CD1c-positive myeloid dendritic cell (primary cell): ENCODE data around the gene PCSK2.
"Not testable (repeated sequence)": the region's sequence is repeated elsewhere in the genome, so short reads cannot be mapped to it uniquely, and the experiment has no call there.

Experiments used
- DNase-seq: peaks from one replicate; pipeline ENCODE4 v3.0.0-alpha.2; 2016; ENCODE audit errors: extremely low spot score

Gene PCSK2

DNA sequence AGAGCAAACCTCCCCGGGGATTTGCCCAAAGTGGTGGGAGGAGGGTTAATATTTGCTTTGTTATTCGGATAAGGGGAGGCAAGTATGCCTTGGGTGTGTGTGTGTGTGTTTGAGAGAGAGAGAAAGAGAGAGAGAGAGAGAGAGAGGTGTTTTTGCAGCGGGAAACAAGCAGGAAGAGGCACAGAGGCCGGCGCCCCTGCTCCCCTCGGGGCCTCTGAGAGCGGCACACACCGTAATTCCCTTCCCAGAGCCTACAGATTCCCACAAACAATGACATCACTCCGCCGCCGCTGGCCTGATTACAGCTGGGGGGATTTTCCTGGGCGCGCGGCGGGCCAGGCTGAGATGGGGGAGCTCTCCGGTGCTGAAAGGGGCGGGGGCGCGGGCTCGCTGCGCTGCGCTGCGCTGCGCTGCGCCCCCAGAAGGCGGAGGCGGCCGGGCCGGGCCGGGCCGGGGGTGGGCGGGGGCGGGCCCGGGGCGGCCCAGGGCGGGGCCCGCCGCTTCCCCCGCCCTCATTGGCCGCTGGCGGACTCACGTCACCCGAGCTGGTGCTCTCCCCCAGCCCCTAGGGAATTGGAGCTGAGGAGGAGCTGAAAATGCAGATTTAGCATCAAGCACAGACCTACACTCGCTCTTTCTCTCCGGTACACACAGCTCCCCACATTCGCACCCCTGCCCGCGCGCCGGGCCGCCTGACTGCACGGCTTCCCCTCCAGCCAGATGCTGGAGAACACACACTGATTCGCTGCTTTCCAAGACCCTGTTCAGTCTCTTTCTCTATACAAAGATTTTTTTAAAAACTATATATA lies at the start of gene PCSK2:
TSS of gene PCSK2 (plus strand) at position 631 of the 809 bp plus-strand sequence. CDS start 266 bp downstream, outside the sequence.
- DNase-seq, result no peak

- no peak for DNase-seq
Measured at GRCh38 chr20:17177341-17177740, 49.5 kb upstream of the PCSK2 start.

- no peak for DNase-seq
Measured at GRCh38 chr20:17179840-17180239, 47.0 kb upstream of the PCSK2 start.

DNA sequence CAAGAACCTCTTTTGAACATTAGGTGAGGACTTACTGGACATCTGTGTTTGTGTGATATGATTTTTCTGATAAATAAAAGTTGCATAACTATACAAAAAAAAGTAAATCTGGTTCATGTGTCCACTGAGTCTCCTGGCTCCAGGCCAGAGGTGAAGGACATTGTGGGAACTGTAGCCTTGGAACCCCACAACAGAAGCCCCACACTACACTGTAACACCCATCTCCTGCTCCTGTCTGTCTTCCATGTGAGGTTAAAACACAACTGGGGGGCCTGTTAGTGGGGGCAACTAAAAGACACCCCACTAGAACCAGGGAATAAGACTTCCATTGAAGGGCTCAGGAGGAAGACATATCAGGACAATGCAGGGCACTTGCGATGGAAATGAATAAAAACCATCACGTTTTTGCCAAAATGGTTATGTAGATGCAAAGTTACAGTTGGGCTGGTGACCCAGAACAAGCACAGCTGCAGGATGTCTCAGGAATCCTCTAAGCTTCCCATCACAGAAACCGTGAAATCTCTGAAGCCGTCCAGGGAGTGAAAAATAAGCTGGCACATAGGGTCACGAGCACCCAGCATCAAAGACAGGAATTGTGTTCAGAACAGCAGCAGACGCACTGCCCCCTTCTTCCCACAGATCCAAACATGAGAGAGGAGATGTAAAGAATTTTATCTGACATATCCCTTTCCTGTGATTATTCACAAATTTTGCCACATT lies 36.7 kb upstream of the PCSK2 start:
- no peak for DNase-seq

DNA sequence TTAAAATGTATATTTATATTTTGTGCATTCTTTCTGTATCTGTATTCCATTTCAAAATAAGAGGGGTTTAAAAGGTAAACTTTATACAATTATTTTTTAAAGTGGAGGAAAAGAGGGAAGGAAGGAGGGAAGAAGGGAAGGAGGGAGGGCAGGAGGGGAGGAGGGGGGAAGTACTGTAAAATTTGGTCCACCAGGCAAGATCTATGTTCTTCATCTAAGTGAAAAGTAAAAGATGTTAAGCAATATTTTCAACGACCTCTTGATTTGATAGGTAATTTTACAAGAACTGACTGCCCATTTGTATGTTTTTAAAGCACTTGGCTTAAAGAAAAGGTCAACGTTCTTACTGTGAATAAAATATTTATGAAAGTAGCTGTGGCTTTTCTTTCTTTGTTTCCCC lies 29.8 kb upstream of the PCSK2 start:
- no peak for DNase-seq

DNA sequence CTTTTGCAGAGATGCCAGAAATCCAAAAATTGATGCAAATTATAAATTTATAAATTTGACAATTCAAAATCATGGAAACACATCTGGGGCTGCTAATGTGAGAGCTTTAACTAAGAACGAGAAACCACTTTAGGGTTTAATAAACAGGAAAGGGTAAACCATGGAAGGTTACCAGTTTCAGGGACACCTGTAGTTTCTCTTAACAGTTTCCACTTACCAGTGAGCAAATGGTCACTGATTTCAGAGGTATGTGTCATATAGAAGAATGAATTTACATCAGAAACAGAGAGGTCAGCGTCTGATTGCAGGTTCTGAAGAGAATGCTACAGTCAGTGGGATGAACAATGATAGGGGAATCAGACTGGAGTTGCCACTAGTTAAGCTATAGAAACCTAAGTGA lies 24.8 kb upstream of the PCSK2 start:
- DNase-seq, result no peak

DNA sequence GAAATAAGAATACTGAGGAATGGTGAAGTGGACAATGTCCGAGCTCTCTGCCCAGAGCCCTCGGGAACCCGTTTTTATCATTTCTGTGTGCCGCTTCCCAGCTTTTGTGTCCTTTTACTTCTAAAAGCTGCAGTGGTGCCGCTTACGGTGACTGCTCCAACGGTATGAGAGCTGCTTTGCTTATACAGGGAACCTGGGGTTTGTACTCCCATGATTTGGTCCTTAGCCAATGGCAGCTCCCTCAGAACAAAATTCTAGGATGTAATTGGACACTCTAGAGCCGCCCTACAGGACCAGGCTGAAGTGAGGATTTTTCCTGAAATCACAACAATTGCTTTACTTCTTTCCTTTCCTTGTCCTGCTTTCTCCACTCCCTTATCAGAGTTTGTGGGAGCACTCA lies 24.2 kb upstream of the PCSK2 start:
- DNase-seq, result no peak

DNA sequence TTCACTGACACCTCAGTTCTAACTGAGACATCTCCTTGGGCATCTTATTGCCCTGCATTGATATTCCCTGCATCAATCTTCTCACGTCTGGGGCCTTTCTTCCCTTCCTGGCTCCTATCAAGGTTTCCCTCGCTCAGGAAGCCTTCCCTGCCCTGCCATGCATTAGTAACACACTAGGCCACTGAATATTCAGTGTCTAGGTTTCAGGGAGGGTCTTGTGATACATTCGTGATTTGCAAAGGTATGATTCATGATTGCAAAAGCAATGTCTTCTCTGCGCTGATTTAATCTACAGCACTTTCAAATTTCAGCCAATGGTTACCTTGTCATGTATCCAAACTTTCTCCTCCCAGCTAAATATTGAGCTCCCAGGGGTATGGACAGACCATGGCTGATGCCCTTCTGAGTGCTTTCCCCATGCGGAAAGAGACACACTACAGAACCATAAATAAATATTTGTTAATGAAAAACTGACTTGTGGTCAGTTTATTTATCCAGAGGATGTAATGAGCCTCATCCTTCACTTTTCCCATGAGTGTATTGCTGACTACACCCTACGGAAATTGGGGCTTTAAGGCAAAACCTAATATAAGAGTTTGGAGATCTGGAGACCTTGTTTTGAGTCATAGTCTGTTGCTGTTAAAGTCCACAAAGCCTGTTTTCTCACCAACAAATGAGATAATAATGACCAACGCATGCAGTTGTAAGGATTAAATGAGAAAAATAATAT lies 21.6 kb upstream of the PCSK2 start:
- no peak for DNase-seq

GRCh38 chr20:17210387-17210786 lies 16.5 kb upstream of the PCSK2 start:
- no peak for DNase-seq

GRCh38 chr20:17210983-17211382 lies 15.9 kb upstream of the PCSK2 start:
- DNase-seq, result no peak

DNA sequence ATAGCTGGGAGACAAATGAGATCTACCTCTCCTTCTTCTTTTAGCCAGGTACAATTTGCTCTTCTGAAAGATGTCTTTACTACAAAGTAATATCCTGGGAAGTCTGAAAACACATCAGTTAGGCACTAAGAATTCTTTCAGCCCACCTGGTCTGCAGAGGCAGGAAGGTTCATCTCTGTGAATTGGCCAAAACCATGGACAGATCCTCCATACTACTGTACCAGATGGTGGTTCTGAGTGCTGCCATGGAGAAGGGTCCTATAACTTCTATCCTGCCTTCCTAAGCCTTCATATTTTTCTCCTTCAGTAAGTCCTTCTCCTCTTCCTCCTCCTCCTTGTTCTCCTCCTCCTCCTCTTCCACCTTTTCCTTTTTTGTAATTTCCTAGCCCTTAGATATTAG lies 11.7 kb upstream of the PCSK2 start:
- DNase-seq, result no peak

- DNase-seq, result not testable (repeated sequence)
Measured at GRCh38 chr20:17219856-17220255, 7.0 kb upstream of the PCSK2 start.

GRCh38 chr20:17223553-17223952 lies 3.3 kb upstream of the PCSK2 start:
- no peak for DNase-seq

DNA sequence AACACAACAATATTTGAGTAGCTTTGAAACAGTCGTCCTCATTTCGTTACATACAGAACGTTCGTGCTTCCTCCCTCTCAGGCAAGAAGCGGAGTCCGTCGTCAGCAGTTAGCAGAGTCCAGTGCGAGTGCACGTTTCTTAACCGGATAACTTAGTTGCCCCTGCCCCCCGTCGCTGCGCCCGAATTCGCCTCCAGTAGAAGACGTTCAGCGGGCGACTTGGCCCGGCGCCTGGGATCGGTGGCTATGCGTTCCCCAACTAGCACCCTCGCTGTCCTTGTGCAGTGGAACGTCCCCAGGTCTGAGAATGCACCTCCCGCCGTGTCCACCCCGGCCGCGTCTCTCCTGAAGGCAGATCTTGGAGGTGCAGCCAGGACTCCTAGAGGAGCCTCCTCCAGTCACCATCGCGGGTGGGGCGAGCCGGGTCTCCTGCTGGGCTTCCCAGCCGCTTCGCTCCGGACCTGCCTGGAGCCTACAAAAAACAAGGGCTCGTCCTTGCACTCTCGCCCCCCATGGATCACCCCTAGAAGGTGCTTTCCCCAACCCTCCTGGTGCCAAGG lies 910 bp upstream of the PCSK2 start:
- no peak for DNase-seq

DNA sequence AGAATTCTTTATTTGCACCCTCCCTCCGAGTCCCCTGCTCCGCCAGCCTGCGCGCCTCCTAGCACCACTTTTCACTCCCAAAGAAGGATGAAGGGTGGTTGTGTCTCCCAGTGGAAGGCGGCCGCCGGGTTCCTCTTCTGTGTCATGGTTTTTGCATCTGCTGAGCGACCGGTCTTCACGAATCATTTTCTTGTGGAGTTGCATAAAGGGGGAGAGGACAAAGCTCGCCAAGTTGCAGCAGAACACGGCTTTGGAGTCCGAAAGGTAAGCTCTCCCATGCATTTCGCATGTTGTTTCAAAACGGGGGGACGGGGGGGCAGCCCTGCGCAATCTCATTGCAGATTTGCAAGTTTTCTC lies 357 bp downstream of the PCSK2 start:
- DNase-seq, result no peak

DNA sequence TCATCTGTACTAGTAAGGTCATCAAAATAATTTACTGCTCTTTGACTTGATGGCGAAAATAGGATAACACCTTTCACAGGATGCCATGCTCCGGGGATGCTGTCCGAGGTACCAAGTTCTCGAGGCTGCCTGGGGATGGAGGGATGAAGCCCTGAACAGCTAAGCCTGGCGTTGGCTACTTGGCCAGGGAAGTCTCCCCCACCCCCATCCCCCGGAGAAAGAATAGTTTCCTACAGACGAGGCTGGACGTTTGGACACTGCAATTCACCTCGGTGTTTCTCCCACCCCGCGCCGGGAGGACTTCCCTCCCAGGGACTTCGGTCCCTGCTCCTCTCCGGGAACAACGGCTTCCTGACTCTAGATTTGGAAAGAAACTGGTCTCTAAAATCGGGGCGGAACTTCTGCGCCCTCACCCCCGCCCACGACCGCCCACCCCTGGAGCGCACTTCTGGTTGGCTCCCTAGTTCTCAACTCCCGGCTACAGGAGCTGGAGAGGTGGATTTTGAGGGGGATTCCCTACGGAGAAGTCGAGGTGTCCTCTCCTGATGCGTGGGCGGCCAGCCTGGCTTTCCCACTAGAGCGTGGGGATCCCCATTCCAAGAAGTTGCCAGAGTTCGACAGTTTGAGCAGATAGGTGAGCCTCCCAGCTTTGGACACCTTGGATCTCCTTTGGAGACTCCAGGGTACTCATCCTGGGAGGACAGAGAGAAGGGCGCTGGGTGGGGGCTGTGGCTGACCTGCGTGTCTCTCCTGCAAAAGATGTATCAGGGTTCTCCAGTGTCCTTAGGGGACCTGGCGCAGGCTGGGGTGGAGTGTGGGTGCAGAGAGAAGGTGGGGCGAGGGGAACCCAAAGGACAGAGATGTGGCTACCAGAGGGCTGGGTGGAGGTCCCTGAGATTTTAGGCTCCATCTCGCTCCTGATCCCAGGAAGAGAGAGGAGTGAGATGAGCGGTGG lies 1.1 kb downstream of the PCSK2 start:
- DNase-seq, result no peak

GRCh38 chr20:17228624-17229061 lies 1.8 kb downstream of the PCSK2 start:
- no peak for DNase-seq

DNA sequence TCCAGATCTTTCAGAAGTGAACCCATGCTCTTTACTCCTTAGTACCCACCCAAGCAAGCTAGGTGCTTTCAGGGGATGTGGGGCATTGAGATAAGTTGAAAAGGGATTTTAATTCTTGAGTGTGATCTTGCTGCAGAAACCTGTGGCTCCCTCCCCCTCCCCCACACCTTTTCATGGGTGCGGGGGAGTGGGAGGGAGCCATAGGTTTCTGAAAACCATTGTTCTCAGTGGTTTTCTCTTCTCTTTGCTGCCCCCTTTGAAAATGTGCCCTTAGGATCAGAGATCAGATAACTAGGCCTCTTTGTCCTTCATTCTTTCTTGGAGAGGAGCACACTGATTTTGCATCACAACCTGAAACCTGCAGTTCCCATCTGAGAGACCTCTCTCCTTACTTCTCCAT lies 2.4 kb downstream of the PCSK2 start:
- DNase-seq, result no peak

- DNase-seq, result no peak
Measured at GRCh38 chr20:17233626-17234025, 6.8 kb downstream of the PCSK2 start.

DNA sequence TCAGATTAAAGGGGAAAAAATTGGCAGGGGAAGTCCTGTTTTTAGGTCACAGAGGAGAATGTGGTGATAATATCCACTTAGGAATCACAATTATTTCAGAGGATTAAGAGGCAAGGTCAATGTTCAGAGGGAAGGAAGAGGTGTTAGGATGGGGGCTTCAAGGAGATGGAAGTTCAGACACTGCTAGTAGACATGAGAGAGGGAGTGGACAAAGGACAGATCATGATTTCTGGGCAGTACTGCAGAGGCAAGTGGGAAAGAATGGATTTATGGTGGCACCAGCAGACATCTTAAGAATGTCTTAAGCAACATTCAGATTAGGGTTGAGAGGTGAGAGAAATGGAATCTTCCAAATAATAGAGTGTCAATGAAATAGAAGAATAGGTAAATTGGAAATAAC lies 9.9 kb downstream of the PCSK2 start:
- no peak for DNase-seq

DNA sequence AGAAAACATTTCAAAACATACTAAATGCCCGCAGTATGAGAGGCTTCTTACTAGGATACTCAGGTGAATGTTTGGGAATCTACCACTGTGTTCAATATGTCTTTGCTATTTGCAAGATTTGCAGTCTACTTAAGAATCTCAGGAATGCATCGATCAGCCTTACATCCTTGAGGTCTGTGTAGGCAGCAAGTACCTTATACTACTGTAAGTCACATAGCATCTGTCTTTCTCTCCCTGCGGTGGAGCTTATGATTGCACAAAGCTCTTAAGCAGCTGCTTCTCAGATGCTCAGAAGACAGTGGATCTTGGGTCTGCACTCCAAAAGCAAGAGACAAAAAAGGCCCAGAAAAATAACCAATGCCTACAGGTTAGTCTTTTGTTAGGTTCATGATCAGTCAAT lies 21.4 kb downstream of the PCSK2 start:
- DNase-seq, result no peak
